Astrocyte (in vitro differentiated cells and primary cell): Measurements from ENCODE around the gene USP49. TPM values are rescaled to one million over a fixed set of nuclear protein-coding genes. Genes with fewer than 3 reads are reported as not detected.

Experiments used
- DNase-seq: peaks from one replicate; pipeline ENCODE4 v3.0.0-alpha.2; 2010; ENCODE audit warnings: low read depth
- FAIRE-seq: peaks from 2 replicates; lab custom pipeline; 2011; peaks lifted over from hg19 to GRCh38; lab: Jason Lieb, UNC
- H2AFZ ChIP-seq: 2 replicates; pipeline ENCODE4 v1.6.0; 2012; ENCODE audit warnings: low read depth, low read length, inconsistent platforms
- H3K27ac ChIP-seq: 2 replicates; pipeline ENCODE4 v1.5.1; 2011; ENCODE audit warnings: low read depth, low read length, inconsistent platforms
- H3K27me3 ChIP-seq: 2 replicates; pipeline ENCODE4 v1.6.0; 2011; ENCODE audit warnings: low read length, inconsistent platforms; ENCODE audit not compliant: insufficient read depth
- H3K36me3 ChIP-seq: 2 replicates; pipeline ENCODE4 v1.5.1; 2011; ENCODE audit warnings: low read length, inconsistent platforms; ENCODE audit not compliant: insufficient read depth
- H3K4me1 ChIP-seq: 2 replicates; pipeline ENCODE4 v1.5.1; 2011; ENCODE audit warnings: low read length, inconsistent platforms; ENCODE audit not compliant: insufficient read depth
- H3K4me2 ChIP-seq: 2 replicates; pipeline ENCODE4 v1.6.0; 2012; ENCODE audit warnings: low read length, inconsistent platforms
- H3K4me3 ChIP-seq: 2 replicates; pipeline ENCODE4 v1.5.1; 2011; ENCODE audit warnings: low read depth, mild to moderate bottlenecking, low read length, inconsistent platforms; ENCODE audit not compliant: insufficient read depth
- H3K79me2 ChIP-seq: 2 replicates; pipeline ENCODE4 v1.6.0; 2012; ENCODE audit warnings: mild to moderate bottlenecking, low read length, inconsistent platforms; ENCODE audit not compliant: insufficient read depth
- H3K9ac ChIP-seq: 2 replicates; pipeline ENCODE4 v1.6.0; 2012; ENCODE audit warnings: mild to moderate bottlenecking, low read length, inconsistent platforms
- H3K9me3 ChIP-seq: 2 replicates; pipeline ENCODE4 v1.5.1; 2012; ENCODE audit warnings: low read depth, mild to moderate bottlenecking, low read length, inconsistent platforms; ENCODE audit not compliant: insufficient read depth
- H4K20me1 ChIP-seq: 2 replicates; pipeline ENCODE4 v1.6.0; 2012; ENCODE audit warnings: low read length, inconsistent platforms; ENCODE audit not compliant: insufficient read depth
- H3K27ac Mint-ChIP-seq: one replicate; pipeline ENCODE4 v1.8.0; 2021; ENCODE audit warnings: mild to moderate bottlenecking, mixed read lengths; ENCODE audit not compliant: unreplicated experiment
- H3K27me3 Mint-ChIP-seq: one replicate; pipeline ENCODE4 v1.8.0; 2021; ENCODE audit warnings: low read depth, mixed read lengths; ENCODE audit not compliant: unreplicated experiment
- H3K36me3 Mint-ChIP-seq: one replicate; pipeline ENCODE4 v1.8.0; 2021; ENCODE audit warnings: low read depth, mixed read lengths; ENCODE audit not compliant: unreplicated experiment
- H3K4me1 Mint-ChIP-seq: one replicate; pipeline ENCODE4 v1.8.0; 2021; ENCODE audit warnings: low read depth, mixed read lengths; ENCODE audit not compliant: unreplicated experiment
- H3K4me3 Mint-ChIP-seq: one replicate; pipeline ENCODE4 v1.8.0; 2021; ENCODE audit warnings: mild to moderate bottlenecking, moderate library complexity, mixed read lengths; ENCODE audit not compliant: unreplicated experiment
- H3K9me3 Mint-ChIP-seq: one replicate; pipeline ENCODE4 v1.8.0; 2021; ENCODE audit warnings: mild to moderate bottlenecking, mixed read lengths; ENCODE audit not compliant: unreplicated experiment
- EZH2 ChIP-seq: IDR thresholded peaks from 2 replicates; pipeline ENCODE4 v1.6.1; 2012; ENCODE audit warnings: mild to moderate bottlenecking, low read length, inconsistent platforms; ENCODE audit not compliant: insufficient read depth
- total RNA-seq: library from RNA; stranded (reverse); gene quantifications from 2 replicates; pipeline ENCODE4 v1.2.1, GENCODE V29; 2021
- TF ChIP-seq, protein P1 (sequence below): IDR thresholded peaks from 2 replicates; pipeline ENCODE4 v1.5.1; 2011; ENCODE audit warnings: low read depth, mild to moderate bottlenecking, inconsistent platforms, low read length, moderate library complexity; ENCODE audit not compliant: insufficient read depth

USP49 gene
- total RNA-seq, 1 donor from 2014 or later, result 5.5 TPM

DNA sequence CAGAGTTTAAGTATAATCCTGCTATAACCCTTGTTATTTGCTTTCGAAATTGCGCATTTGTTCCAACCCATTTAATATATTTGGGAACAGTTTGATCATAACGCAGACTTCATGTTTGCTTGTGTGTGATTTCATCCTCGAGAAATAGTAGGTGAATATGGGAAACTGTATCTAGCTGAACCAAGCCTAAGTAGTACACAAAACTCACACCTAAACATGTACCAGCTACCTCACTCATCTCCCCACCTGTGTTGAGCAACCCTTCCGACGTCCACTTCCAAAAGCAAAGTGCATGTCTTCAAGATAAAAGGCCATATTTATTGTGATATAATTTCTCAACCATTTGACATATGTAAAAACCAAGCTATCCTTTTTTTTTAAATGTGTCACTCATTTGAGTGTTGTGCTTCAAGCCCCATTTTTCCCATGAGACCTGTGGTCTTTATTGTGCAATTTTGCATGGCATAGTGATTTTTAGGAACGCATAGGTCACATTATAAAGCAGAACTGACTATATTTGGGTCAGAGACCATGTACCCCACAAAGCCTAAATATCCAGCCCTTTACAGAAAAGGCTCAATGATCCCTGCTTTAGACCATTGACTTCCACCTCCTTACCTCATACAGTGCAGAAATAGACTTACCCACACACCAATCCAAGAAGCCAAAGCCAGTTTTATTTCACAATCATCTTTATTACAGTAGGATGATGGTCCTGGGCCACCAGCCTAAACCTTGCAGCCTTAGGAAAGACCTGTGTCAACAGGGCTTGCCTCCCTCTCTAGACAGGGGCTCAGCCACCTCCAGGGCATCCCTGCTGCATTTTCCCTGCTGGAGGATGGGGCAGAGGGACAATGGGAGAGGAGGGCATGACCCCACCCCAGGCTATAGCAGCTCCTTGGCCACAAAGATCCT, 39.4 kb upstream of the USP49 start:
- no peak for FAIRE-seq
- H3K4me3 ChIP-seq, result no peak overlapping the region
- H3K36me3 ChIP-seq, result peaks cover 52% of the 10 kb centered on the region
- peaks cover 32% of the 10 kb centered on the region for H3K79me2 ChIP-seq
- H4K20me1 ChIP-seq, result peaks cover 90% of the 10 kb centered on the region
- DNase-seq, result no peak
- peaks cover 15% of the 10 kb centered on the region for H3K36me3 Mint-ChIP-seq
- H3K27ac ChIP-seq, result no peak overlapping the region
- H3K4me2 ChIP-seq, result no peak overlapping the region
- H2AFZ ChIP-seq, result no peak overlapping the region
- H3K9ac ChIP-seq, result no peak overlapping the region
- H3K9me3 Mint-ChIP-seq, result no peaks in the 10 kb centered on the region
- no peaks in the 10 kb centered on the region for H3K27me3 Mint-ChIP-seq
- no peaks in the 10 kb centered on the region for H3K9me3 ChIP-seq
- H3K27me3 ChIP-seq, result no peaks in the 10 kb centered on the region
- H3K27ac Mint-ChIP-seq, result no peak overlapping the region
- TF ChIP-seq, protein P1, sequence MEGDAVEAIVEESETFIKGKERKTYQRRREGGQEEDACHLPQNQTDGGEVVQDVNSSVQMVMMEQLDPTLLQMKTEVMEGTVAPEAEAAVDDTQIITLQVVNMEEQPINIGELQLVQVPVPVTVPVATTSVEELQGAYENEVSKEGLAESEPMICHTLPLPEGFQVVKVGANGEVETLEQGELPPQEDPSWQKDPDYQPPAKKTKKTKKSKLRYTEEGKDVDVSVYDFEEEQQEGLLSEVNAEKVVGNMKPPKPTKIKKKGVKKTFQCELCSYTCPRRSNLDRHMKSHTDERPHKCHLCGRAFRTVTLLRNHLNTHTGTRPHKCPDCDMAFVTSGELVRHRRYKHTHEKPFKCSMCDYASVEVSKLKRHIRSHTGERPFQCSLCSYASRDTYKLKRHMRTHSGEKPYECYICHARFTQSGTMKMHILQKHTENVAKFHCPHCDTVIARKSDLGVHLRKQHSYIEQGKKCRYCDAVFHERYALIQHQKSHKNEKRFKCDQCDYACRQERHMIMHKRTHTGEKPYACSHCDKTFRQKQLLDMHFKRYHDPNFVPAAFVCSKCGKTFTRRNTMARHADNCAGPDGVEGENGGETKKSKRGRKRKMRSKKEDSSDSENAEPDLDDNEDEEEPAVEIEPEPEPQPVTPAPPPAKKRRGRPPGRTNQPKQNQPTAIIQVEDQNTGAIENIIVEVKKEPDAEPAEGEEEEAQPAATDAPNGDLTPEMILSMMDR, result no peak
- peaks cover 7% of the 10 kb centered on the region for H3K4me1 ChIP-seq
- no peak overlapping the region for H3K4me3 Mint-ChIP-seq
- peaks cover 19% of the 10 kb centered on the region for H3K4me1 Mint-ChIP-seq

DNA sequence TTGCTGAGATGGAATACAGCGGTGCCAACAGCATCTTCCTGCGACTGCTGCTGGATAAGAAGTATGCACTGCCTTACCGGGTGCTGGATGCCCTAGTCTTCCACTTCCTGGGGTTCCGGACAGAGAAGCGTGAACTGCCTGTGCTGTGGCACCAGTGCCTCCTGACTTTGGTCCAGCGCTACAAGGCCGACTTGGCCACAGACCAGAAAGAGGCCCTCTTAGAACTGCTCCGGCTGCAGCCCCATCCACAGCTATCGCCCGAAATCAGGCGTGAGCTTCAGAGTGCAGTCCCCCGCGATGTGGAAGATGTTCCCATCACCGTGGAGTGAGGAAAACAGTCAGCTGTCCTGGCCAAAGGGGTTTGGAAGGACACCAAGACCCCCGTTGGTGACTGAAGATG, 37.2 kb upstream of the USP49 start:
- no peak overlapping the region for H3K9ac ChIP-seq
- no peaks in the 10 kb centered on the region for H3K9me3 Mint-ChIP-seq
- H3K27me3 Mint-ChIP-seq, result no peaks in the 10 kb centered on the region
- peaks cover 82% of the 10 kb centered on the region for H4K20me1 ChIP-seq
- H3K36me3 Mint-ChIP-seq, result peaks cover 15% of the 10 kb centered on the region
- H3K4me3 ChIP-seq, result no peak overlapping the region
- TF ChIP-seq EZH2, result no peak
- TF ChIP-seq, protein P1, result no peak
- H3K4me1 Mint-ChIP-seq, result peaks cover 7% of the 10 kb centered on the region
- no peak overlapping the region for H3K4me3 Mint-ChIP-seq
- FAIRE-seq (no peak), DNase-seq (no peak)
- H3K4me2 ChIP-seq, result no peak overlapping the region
- H3K9me3 ChIP-seq, result no peaks in the 10 kb centered on the region
- no peaks in the 10 kb centered on the region for H3K27me3 ChIP-seq
- peaks cover 68% of the 10 kb centered on the region for H3K36me3 ChIP-seq
- no peaks in the 10 kb centered on the region for H3K4me1 ChIP-seq
- no peak overlapping the region for H3K27ac Mint-ChIP-seq
- H3K79me2 ChIP-seq, result peaks cover 23% of the 10 kb centered on the region
- H2AFZ ChIP-seq, result no peak overlapping the region
- H3K27ac ChIP-seq, result no peak overlapping the region

DNA sequence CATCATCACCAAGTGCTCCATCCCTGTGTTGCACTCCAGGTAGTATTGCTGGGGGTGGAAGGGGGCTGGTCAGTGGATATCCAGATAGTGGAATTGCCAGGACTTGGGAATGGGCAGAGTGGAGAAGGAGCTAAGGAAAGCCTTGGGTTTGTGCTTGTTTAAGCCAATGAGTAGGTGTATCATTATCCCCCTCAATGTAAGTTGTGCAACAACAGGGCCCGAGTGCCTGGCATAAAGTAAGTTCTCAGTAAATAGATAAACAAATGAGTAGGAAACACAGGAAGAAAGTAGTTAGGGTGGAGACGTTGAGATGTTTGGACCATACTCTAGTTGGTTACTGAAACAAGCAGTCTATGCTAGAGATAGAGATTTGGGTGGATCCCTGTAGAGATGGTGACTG, 36.6 kb upstream of the USP49 start:
- Histone ChIP-seq H2AFZ (no peak overlapping the region), H3K9ac (no peak overlapping the region), H3K4me2 (no peak overlapping the region), H4K20me1 (peaks cover 82% of the 10 kb centered on the region), H3K9me3 (no peaks in the 10 kb centered on the region), H3K27me3 (no peaks in the 10 kb centered on the region), H3K4me3 (no peak overlapping the region), H3K4me1 (no peaks in the 10 kb centered on the region), H3K36me3 (peaks cover 67% of the 10 kb centered on the region), H3K27ac (no peak overlapping the region), H3K79me2 (peaks cover 28% of the 10 kb centered on the region)
- Mint-ChIP-seq H3K36me3 (peaks cover 15% of the 10 kb centered on the region), H3K4me1 (peaks cover 7% of the 10 kb centered on the region), H3K9me3 (no peaks in the 10 kb centered on the region), H3K4me3 (no peak overlapping the region), H3K27ac (no peak overlapping the region), H3K27me3 (no peaks in the 10 kb centered on the region)
- no peak for TF ChIP-seq EZH2
- TF ChIP-seq, protein P1, result no peak
- FAIRE-seq (no peak), DNase-seq (no peak)
